Muscle of back (tissue), 11 donors: ENCODE data around the gene SEZ6. TPM values are rescaled to one million over a fixed set of nuclear protein-coding genes. Genes with fewer than 3 reads are reported as not detected.

Experiments used
- DNase-seq, 3 donors: peaks; one replicate each; pipeline versions ENCODE4 v3.0.0 to v3.0.0-alpha.2; 2013
- polyA plus RNA-seq, 10 donors: library from polyadenylated mRNA; unstranded; fragments of 120-200 nt; gene quantifications; one replicate each; pipeline ENCODE4 v1.2.1, GENCODE V29; 2013; ENCODE audit not compliant: insufficient read length in 10 of 10

Gene SEZ6
- polyA plus RNA-seq, 10 donors, result 0.07 to 0.66 (median 0.23) TPM

DNA sequence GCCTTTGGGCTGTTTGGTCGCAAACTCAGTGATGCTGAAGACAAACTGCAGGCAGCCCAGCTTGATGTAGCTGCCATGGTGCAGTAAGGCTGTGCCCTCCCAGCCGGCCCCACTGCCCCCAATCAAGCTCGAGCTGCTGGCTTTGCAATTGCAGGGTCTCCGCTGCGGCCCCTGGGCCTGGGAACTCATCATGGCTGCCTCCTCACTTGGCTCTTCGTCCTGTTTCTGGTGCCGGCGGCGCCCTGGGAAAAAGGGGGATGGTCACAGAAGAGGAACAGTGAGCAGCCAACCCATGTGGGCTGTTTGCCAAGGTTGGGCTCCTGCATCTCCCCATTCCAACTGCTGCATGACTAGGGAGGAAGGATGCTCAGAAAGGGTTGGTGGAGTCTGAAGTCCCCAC lies 99.6 kb downstream of the SEZ6 start:
- no peak for DNase-seq

Other genes starting within 250 kb of the SEZ6 start
- gene FAM222B, start 163.2 kb downstream of the SEZ6 start, polyA plus RNA-seq, result 10 to 100 TPM; 11.2 to 14.1 (median 13.2) TPM
- 10 to 100 TPM; 35.1 to 54.6 (median 43.1) TPM for gene ERAL1, start 151.0 kb downstream of the SEZ6 start, polyA plus RNA-seq
- 10 to 100 TPM; 55.3 to 75.0 (median 66.1) TPM for gene FLOT2, start 108.3 kb downstream of the SEZ6 start, polyA plus RNA-seq
- 1 to 10 TPM; 2.4 to 5.3 (median 3.3) TPM for gene DHRS13, start 103.0 kb downstream of the SEZ6 start, polyA plus RNA-seq
- 10 to 100 TPM; 22.0 to 37.9 (median 29.9) TPM for gene PHF12, start 54.5 kb downstream of the SEZ6 start, polyA plus RNA-seq
- 1 to 10 TPM in 7 of 10 donors, under 1 TPM in 3; 0.65 to 2.0 (median 1.2) TPM for gene PIPOX, start 37.1 kb upstream of the SEZ6 start, polyA plus RNA-seq
- 100 to 1,000 TPM; 116 to 246 (median 206) TPM for gene MYO18A, start 174.4 kb upstream of the SEZ6 start, polyA plus RNA-seq
- not detected for gene CRYBA1, start 240.8 kb upstream of the SEZ6 start, polyA plus RNA-seq